ENCODE measurements around the gene C15orf39.
A peak's percentile ranks its signal among the peaks of the same experiment; 100 is the strongest.

Gene C15orf39

DNA sequence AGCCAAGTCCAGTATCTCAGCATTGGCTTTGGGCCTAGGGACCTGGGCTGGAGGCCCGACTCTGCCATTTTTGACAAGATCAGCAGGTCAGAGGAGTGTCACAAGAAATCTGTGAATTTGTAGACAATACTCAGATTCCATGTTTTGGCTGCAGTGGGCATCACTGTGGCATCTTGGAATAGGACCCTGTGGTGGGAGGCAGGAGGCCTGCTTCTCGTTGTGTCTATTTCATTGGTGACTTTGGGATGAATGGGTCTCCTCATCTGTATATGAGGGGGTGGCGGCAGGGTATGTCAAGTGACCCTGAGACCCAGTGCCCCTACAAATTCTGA lies 3.3 kb downstream of the C15orf39 start:
- no peak overlapping the region; the same call in 1 of the 2 replicates for H3K27ac ChIP-seq (replicated peaks)
- no peak for TF ChIP-seq POLR2AphosphoS5 (IDR thresholded peaks at IDR 0.05; ENCODE audit: low read depth)
- TF ChIP-seq, protein P1, sequence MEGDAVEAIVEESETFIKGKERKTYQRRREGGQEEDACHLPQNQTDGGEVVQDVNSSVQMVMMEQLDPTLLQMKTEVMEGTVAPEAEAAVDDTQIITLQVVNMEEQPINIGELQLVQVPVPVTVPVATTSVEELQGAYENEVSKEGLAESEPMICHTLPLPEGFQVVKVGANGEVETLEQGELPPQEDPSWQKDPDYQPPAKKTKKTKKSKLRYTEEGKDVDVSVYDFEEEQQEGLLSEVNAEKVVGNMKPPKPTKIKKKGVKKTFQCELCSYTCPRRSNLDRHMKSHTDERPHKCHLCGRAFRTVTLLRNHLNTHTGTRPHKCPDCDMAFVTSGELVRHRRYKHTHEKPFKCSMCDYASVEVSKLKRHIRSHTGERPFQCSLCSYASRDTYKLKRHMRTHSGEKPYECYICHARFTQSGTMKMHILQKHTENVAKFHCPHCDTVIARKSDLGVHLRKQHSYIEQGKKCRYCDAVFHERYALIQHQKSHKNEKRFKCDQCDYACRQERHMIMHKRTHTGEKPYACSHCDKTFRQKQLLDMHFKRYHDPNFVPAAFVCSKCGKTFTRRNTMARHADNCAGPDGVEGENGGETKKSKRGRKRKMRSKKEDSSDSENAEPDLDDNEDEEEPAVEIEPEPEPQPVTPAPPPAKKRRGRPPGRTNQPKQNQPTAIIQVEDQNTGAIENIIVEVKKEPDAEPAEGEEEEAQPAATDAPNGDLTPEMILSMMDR (IDR thresholded peaks at IDR 0.05; ENCODE audit: insufficient read depth, low read length), result no peak
- TF ChIP-seq GABPA (IDR thresholded peaks at IDR 0.05; ENCODE audit: low read depth), result no peak
- TF ChIP-seq SPI1 (IDR thresholded peaks at IDR 0.05; ENCODE audit: borderline replicate concordance, low read depth), result no peak
- TF ChIP-seq, protein P2, sequence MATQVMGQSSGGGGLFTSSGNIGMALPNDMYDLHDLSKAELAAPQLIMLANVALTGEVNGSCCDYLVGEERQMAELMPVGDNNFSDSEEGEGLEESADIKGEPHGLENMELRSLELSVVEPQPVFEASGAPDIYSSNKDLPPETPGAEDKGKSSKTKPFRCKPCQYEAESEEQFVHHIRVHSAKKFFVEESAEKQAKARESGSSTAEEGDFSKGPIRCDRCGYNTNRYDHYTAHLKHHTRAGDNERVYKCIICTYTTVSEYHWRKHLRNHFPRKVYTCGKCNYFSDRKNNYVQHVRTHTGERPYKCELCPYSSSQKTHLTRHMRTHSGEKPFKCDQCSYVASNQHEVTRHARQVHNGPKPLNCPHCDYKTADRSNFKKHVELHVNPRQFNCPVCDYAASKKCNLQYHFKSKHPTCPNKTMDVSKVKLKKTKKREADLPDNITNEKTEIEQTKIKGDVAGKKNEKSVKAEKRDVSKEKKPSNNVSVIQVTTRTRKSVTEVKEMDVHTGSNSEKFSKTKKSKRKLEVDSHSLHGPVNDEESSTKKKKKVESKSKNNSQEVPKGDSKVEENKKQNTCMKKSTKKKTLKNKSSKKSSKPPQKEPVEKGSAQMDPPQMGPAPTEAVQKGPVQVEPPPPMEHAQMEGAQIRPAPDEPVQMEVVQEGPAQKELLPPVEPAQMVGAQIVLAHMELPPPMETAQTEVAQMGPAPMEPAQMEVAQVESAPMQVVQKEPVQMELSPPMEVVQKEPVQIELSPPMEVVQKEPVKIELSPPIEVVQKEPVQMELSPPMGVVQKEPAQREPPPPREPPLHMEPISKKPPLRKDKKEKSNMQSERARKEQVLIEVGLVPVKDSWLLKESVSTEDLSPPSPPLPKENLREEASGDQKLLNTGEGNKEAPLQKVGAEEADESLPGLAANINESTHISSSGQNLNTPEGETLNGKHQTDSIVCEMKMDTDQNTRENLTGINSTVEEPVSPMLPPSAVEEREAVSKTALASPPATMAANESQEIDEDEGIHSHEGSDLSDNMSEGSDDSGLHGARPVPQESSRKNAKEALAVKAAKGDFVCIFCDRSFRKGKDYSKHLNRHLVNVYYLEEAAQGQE (IDR thresholded peaks at IDR 0.05; ENCODE audit: insufficient replicate concordance, low read depth), result no peak
- no peak for DNase-seq (ENCODE audit: low read depth in 1 of 2, low spot score in 1 of 2)
- no peaks in the 10 kb centered on the region for H3K27me3 ChIP-seq (ENCODE audit: insufficient read depth, poor library complexity, severe bottlenecking)
- H3K4me3 ChIP-seq (replicated peaks; ENCODE audit: insufficient read depth, low read length), result no peak overlapping the region

DNA sequence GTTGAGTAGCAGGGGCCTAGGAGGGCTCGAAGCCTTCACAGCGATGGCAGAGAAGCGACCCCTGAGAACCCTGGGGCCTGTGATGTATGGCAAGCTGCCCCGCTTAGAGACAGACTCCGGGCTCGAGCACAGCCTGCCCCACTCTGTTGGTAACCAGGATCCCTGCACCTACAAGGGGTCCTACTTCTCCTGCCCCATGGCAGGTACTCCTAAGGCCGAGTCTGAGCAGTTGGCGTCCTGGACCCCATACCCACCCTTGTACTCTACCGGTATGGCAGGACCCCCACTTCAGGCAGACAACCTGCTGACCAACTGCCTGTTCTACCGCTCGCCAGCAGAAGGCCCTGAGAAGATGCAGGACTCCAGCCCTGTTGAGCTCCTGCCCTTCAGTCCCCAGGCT lies 4.3 kb downstream of the C15orf39 start:
- no peak overlapping the region for H3K4me3 ChIP-seq (replicated peaks; ENCODE audit: insufficient read depth, low read length)
- H3K27me3 ChIP-seq (ENCODE audit: insufficient read depth, poor library complexity, severe bottlenecking), result no peaks in the 10 kb centered on the region
- TF ChIP-seq, protein P2 (IDR thresholded peaks at IDR 0.05; ENCODE audit: insufficient replicate concordance, low read depth), result no peak
- TF ChIP-seq, protein P1 (IDR thresholded peaks at IDR 0.05; ENCODE audit: insufficient read depth, low read length), result no peak
- TF ChIP-seq POLR2AphosphoS5 (IDR thresholded peaks at IDR 0.05; ENCODE audit: low read depth), result no peak
- no peak for TF ChIP-seq SPI1 (IDR thresholded peaks at IDR 0.05; ENCODE audit: borderline replicate concordance, low read depth)
- TF ChIP-seq GABPA (IDR thresholded peaks at IDR 0.05; ENCODE audit: low read depth), result no peak
- no peak overlapping the region for H3K27ac ChIP-seq (replicated peaks)
- DNase-seq (ENCODE audit: low read depth in 1 of 2, low spot score in 1 of 2), result no peak

DNA sequence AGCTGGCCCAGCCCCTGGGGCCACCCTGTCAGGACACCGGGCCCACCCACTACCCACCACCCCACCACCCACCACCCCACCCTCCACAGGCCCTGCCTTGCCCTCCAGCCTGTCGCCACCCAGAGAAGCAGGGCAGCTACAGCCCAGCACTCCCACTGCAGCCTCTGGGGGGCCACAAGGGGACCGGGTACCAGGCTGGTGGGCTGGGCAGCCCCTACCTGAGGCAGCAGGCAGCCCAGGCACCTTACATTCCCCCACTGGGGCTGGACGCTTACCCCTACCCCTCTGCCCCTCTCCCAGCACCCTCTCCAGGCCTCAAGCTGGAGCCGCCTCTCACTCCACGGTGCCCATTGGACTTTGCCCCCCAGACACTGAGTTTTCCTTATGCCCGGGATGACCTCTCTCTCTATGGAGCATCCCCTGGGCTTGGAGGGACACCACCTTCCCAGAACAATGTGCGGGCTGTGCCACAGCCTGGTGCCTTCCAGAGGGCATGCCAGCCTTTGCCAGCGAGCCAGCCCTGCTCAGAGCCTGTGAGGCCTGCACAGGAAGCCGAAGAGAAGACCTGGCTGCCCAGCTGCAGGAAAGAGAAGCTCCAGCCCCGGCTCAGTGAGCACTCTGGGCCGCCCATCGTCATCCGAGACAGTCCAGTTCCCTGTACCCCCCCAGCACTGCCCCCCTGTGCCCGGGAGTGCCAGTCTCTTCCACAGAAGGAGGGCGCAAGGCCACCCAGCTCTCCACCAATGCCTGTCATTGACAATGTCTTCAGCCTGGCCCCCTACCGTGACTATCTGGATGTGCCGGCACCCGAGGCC lies 5.3 kb downstream of the C15orf39 start:
- Histone ChIP-seq H3K27me3 (ENCODE audit: insufficient read depth, poor library complexity, severe bottlenecking) (no peaks in the 10 kb centered on the region), H3K4me3 (replicated peaks; ENCODE audit: insufficient read depth, low read length) (no peak overlapping the region), H3K27ac (replicated peaks) (no peak overlapping the region)
- peak in 1 of 2 experiments; percentile 12 for DNase-seq (ENCODE audit: low read depth in 1 of 2, low spot score in 1 of 2)
- TF ChIP-seq SPI1 (IDR thresholded peaks at IDR 0.05; ENCODE audit: borderline replicate concordance, low read depth) (no peak), GABPA (IDR thresholded peaks at IDR 0.05; ENCODE audit: low read depth) (no peak), POLR2AphosphoS5 (IDR thresholded peaks at IDR 0.05; ENCODE audit: low read depth) (no peak; the same call in 1 of the 2 replicates)
- TF ChIP-seq, protein P2 (IDR thresholded peaks at IDR 0.05; ENCODE audit: insufficient replicate concordance, low read depth), result no peak
- TF ChIP-seq, protein P1 (IDR thresholded peaks at IDR 0.05; ENCODE audit: insufficient read depth, low read length), result no peak

Data from HL-60 (cell line).